Trophoblast cell (in vitro differentiated cells and primary cell): ENCODE results near the gene CALM3.

Experiments used
- DNase-seq, 2 donors: peaks; one replicate each; pipeline ENCODE4 v3.0.0-alpha.2; 2016
- H2AFZ ChIP-seq: 2 replicates; pipeline ENCODE4 v1.6.1; 2013; ENCODE audit warnings: low read length, moderate library complexity, mild to moderate bottlenecking; ENCODE audit not compliant: insufficient read depth, poor library complexity
- H2AK5ac ChIP-seq: 2 replicates; pipeline ENCODE4 v1.6.1; 2013; ENCODE audit warnings: mild to moderate bottlenecking, low read length
- H2BK120ac ChIP-seq: 2 replicates; pipeline ENCODE4 v1.6.1; 2013; ENCODE audit warnings: low read length, mild to moderate bottlenecking, moderate library complexity; ENCODE audit not compliant: insufficient read depth, poor library complexity
- H2BK12ac ChIP-seq: 2 replicates; pipeline ENCODE4 v1.6.1; 2013; ENCODE audit warnings: mild to moderate bottlenecking, low read length, moderate library complexity
- H2BK5ac ChIP-seq: 2 replicates; pipeline ENCODE4 v1.6.1; 2013; ENCODE audit warnings: low read length, low read depth, moderate library complexity, mild to moderate bottlenecking; ENCODE audit not compliant: poor library complexity
- H3K14ac ChIP-seq: 2 replicates; pipeline ENCODE4 v1.6.1; 2013; ENCODE audit warnings: mild to moderate bottlenecking, low read length
- H3K18ac ChIP-seq: 2 replicates; pipeline ENCODE4 v1.6.1; 2013; ENCODE audit warnings: mild to moderate bottlenecking, low read length
- H3K23ac ChIP-seq: 2 replicates; pipeline ENCODE4 v1.6.1; 2013; ENCODE audit warnings: low read length
- H3K27ac ChIP-seq: 2 replicates; pipeline ENCODE4 v1.5.1; 2013; ENCODE audit warnings: low read depth, mild to moderate bottlenecking, inconsistent platforms, low read length, moderate library complexity
- H3K27me3 ChIP-seq: 2 replicates; pipeline ENCODE4 v1.6.1; 2013; ENCODE audit warnings: inconsistent platforms, mild to moderate bottlenecking, low read length, moderate library complexity; ENCODE audit not compliant: insufficient read depth
- H3K36me3 ChIP-seq, 2 experiments: 1 replicate in 1 of 2; 2 replicates in 1 of 2; pipeline ENCODE4 v1.6.1; 2013; ENCODE audit warnings: low read length in 2 of 2, mild to moderate bottlenecking in 2 of 2, moderate library complexity in 1 of 2; ENCODE audit not compliant: insufficient read depth in 2 of 2, control insufficient read depth in 1 of 2
- H3K4ac ChIP-seq: 2 replicates; pipeline ENCODE4 v1.6.1; 2013; ENCODE audit warnings: low read depth, mild to moderate bottlenecking, low read length, moderate library complexity
- H3K4me1 ChIP-seq, 2 experiments: 1 replicate in 1 of 2; 2 replicates in 1 of 2; pipeline ENCODE4 v1.6.1; 2013; ENCODE audit warnings: low read length in 2 of 2, mild to moderate bottlenecking in 2 of 2, moderate library complexity in 1 of 2; ENCODE audit not compliant: insufficient read depth in 2 of 2, control insufficient read depth in 1 of 2
- H3K4me2 ChIP-seq: 2 replicates; pipeline ENCODE4 v1.6.1; 2013; ENCODE audit warnings: inconsistent platforms, mild to moderate bottlenecking, low read length, moderate library complexity
- H3K4me3 ChIP-seq: 2 replicates; pipeline ENCODE4 v1.5.1; 2013; ENCODE audit warnings: mild to moderate bottlenecking, low read depth, low read length, inconsistent platforms
- H3K79me1 ChIP-seq: one replicate; pipeline ENCODE4 v1.6.1; 2013; ENCODE audit warnings: low read length
- H3K79me2 ChIP-seq: 2 replicates; pipeline ENCODE4 v1.6.1; 2013; ENCODE audit warnings: low read length, mild to moderate bottlenecking; ENCODE audit not compliant: control insufficient read depth, insufficient read depth, poor library complexity
- H3K9ac ChIP-seq: 2 replicates; pipeline ENCODE4 v1.6.1; 2013; ENCODE audit warnings: mild to moderate bottlenecking, low read length
- H3K9me3 ChIP-seq: 2 replicates; pipeline ENCODE4 v1.6.1; 2013; ENCODE audit warnings: low read depth, mild to moderate bottlenecking, control low read depth, inconsistent platforms, low read length; ENCODE audit not compliant: insufficient read depth
- H4K12ac ChIP-seq: 2 replicates; pipeline ENCODE4 v1.6.1; 2013; ENCODE audit warnings: low read depth, mild to moderate bottlenecking, low read length, moderate library complexity
- H4K8ac ChIP-seq: 2 replicates; pipeline ENCODE4 v1.6.1; 2013; ENCODE audit warnings: low read depth, mild to moderate bottlenecking, low read length, moderate library complexity
- H4K91ac ChIP-seq: one replicate; pipeline ENCODE4 v1.6.1; 2013; ENCODE audit warnings: low read depth, mild to moderate bottlenecking, low read length, moderate library complexity
- WGBS: extraction: QIAGEN DNeasy Blood & Tissue Kit; methylation state at CpG from one replicate; pipeline ENCODE4 v1.1.7; 2013; ENCODE audit warnings: missing lambda C conversion rate; ENCODE audit not compliant: insufficient read length, insufficient coverage; ENCODE audit errors: extremely low coverage; 5-methylcytosine and 5-hydroxymethylcytosine counted together

The CALM3 gene

DNA sequence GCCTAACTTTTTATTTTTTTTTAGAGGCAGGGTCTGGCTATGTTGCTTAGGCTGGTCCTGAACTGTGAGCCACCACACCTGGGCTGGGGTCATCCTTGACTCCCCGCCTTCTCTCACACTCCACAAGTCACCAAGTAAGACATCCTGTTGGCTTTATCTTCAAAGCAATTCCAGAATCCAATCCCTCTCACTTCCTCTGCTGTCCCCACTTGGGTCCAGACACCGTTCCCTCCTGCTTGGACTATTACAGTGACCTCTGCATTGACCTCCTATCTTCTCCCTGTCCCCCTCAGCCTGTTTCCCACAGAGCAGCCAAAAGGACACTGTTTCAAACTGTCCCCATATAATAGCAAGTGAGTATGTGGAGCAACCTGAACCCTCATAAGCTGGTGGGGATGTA, 39.5 kb downstream of the CALM3 start:
- Histone ChIP-seq H2BK12ac (no peak overlapping the region), H3K79me2 (peaks cover 2% of the 10 kb centered on the region), H4K12ac (no peak overlapping the region), H3K27me3 (peaks cover 9% of the 10 kb centered on the region), H2BK120ac (no peak overlapping the region), H3K4me3 (no peak overlapping the region), H4K8ac (no peak overlapping the region), H2AFZ (no peak overlapping the region), H3K9ac (no peak overlapping the region), H2AK5ac (no peak overlapping the region), H3K14ac (no peak overlapping the region), H3K4me2 (no peak overlapping the region), H3K18ac (no peak overlapping the region), H3K4ac (no peak overlapping the region), H3K9me3 (peaks cover 3% of the 10 kb centered on the region), H3K79me1 (peaks cover 13% of the 10 kb centered on the region), H3K36me3 (no peaks in the 10 kb centered on the region), H4K91ac (no peak overlapping the region), H2BK5ac (no peak overlapping the region), H3K23ac (no peak overlapping the region), H3K27ac (no peak overlapping the region), H3K4me1 (peaks cover 8 to 19% of the 10 kb centered on the region in 2 experiments)
- WGBS: no CpG with 5 or more reads among the region's 2 CpGs
- no peak for DNase-seq

DNA sequence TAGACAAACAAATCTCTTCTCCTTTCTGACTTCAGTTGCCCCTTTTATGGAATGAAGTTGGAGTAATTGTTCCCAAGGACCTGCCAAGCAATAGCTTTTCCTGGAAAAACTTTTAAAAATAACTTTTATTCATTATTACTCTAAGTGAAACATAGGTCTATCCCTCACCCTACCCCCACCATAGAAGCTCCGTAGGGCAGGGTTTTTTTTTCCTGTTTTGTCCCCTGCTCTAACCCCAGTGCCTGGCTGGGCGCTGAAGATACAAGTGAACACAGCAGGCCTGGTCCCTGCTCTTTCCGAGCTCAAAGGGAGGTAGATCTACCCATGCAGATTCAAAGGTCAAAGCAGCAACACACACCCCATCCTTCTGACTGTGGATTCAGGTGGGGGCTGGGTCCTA, 43.6 kb downstream of the CALM3 start:
- WGBS: no CpG with 5 or more reads among the region's 3 CpGs

DNA sequence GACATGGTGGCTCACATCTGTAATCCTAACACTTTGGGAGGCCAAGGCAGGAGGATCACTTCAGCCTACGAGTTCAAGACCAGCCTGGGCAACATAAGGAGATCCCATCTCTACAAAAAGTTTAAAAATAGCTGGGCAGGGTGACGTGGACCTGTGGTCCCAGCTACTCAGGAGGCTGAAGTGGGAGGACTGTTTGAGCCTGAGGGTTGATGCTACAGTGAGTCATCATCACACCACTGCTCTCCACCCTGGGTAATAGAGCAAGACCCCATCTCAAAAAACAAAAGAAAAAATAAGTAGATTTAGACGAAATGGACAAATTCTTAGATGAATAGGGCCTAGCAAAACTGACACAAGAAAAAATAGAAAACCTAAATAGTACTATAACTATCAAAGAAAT, 45.3 kb downstream of the CALM3 start:
- peaks cover 0 to 9% of the 10 kb centered on the region in 2 experiments for H3K36me3 ChIP-seq
- no peaks in the 10 kb centered on the region for H3K4me1 ChIP-seq
- no peak overlapping the region for H4K12ac ChIP-seq
- H2BK120ac ChIP-seq: no peak overlapping the region
- no CpG with 5 or more reads among the region's 3 CpGs for WGBS
- no peak overlapping the region for H2BK12ac ChIP-seq
- H3K79me2 ChIP-seq: no peaks in the 10 kb centered on the region
- no peak overlapping the region for H3K4me3 ChIP-seq
- peaks cover 24% of the 10 kb centered on the region for H3K9me3 ChIP-seq
- no peak overlapping the region for H3K27ac ChIP-seq
- H2AK5ac ChIP-seq: no peak overlapping the region
- no peak overlapping the region for H3K18ac ChIP-seq
- no peak overlapping the region for H3K23ac ChIP-seq
- no peak overlapping the region for H4K8ac ChIP-seq
- no peak overlapping the region for H3K4me2 ChIP-seq
- no peak overlapping the region for H3K14ac ChIP-seq
- H2AFZ ChIP-seq: no peak overlapping the region
- H4K91ac ChIP-seq: no peak overlapping the region
- H3K9ac ChIP-seq: no peak overlapping the region
- H3K79me1 ChIP-seq: no peaks in the 10 kb centered on the region
- peaks cover 30% of the 10 kb centered on the region for H3K27me3 ChIP-seq
- no peak for DNase-seq
- no peak overlapping the region for H3K4ac ChIP-seq
- no peak overlapping the region for H2BK5ac ChIP-seq

More for the DNA sequence above, 43.6 kb downstream of the CALM3 start:
- Histone ChIP-seq H3K18ac (no peak overlapping the region), H3K4ac (no peak overlapping the region), H3K4me2 (no peak overlapping the region), H3K23ac (no peak overlapping the region), H3K36me3 (peaks cover 0 to 9% of the 10 kb centered on the region in 2 experiments), H3K14ac (no peak overlapping the region), H2AK5ac (no peak overlapping the region), H3K79me1 (peaks cover 4% of the 10 kb centered on the region), H3K27me3 (peaks cover 28% of the 10 kb centered on the region), H3K27ac (no peak overlapping the region), H4K8ac (no peak overlapping the region), H3K4me3 (no peak overlapping the region), H4K12ac (no peak overlapping the region), H4K91ac (no peak overlapping the region), H3K79me2 (no peaks in the 10 kb centered on the region), H2BK120ac (no peak overlapping the region), H2BK12ac (no peak overlapping the region), H2BK5ac (no peak overlapping the region), H2AFZ (no peak overlapping the region), H3K4me1 (peaks cover 6 to 9% of the 10 kb centered on the region in 2 experiments), H3K9ac (peak overlapping the region; percentile 48), H3K9me3 (peaks cover 19% of the 10 kb centered on the region)
- DNase-seq: no peak

DNA sequence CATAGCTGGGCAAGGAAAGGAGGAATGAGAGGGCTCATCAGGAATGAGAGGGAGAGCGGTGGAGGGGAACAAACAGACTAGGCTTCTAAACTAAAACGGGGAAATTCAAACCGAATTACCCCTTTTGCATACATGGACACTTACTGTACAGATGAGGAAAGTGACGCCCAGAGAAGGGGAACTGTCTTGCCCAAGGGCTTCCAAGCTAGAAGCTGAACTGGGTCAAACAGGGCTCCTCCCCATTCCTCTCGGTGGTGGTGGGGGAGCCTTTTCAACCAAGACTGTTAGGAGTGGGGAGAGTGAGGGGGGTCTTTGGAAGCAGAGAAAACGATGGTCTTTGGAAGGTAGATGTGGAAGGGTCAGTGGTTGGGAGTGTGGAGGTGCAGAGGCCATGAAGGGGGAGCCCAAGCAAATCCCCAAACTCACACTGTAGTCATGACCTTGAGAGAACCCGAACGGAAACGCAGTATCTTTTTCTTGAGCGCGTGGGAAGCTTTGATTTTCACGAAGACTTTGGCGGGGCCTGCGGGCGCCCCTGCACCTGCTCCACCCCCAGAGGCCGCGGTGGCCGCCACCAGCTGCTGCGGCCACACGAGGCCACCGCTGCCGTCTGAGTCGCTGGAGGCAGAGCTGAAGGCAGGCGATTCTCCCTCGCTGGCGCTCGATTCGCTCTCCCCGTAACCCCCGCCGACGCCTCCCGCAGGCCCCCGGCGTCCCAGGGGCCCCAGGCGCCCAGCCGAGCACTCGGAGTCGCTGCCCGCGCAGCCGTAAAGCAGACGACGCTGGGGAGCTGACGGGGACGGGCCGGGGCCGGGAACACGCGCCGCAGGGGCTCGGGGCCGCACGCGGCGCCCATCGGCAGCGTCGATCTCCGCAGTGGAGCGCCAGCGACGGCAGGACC, 47.2 kb downstream of the CALM3 start:
- Histone ChIP-seq H2BK12ac (no peak overlapping the region), H3K4me3 (no peak overlapping the region), H3K79me2 (no peaks in the 10 kb centered on the region), H3K4me2 (no peak overlapping the region), H4K8ac (no peak overlapping the region), H2AK5ac (no peak overlapping the region), H4K12ac (no peak overlapping the region), H3K23ac (no peak overlapping the region), H3K9ac (no peak overlapping the region), H3K27ac (no peak overlapping the region), H2BK120ac (no peak overlapping the region), H4K91ac (no peak overlapping the region), H3K14ac (no peak overlapping the region), H3K9me3 (peaks cover 24% of the 10 kb centered on the region), H3K4me1 (no peaks in the 10 kb centered on the region), H3K18ac (no peak overlapping the region), H3K4ac (no peak overlapping the region), H2BK5ac (no peak overlapping the region), H3K27me3 (peaks cover 30% of the 10 kb centered on the region), H2AFZ (no peak overlapping the region), H3K36me3 (peaks cover 5 to 18% of the 10 kb centered on the region in 2 experiments), H3K79me1 (no peaks in the 10 kb centered on the region)
- WGBS: no CpG with 5 or more reads among the region's 63 CpGs
- DNase-seq: no peak
